Natural killer cell (primary cell): ENCODE data around the gene OVCH1. TPM values are rescaled to one million over a fixed set of nuclear protein-coding genes. Genes with fewer than 3 reads are reported as not detected.

Source experiments
- ATAC-seq, 3 donors: fragments of 150-1000 bp in 2 of 3; fragments of 200-7000 bp in 1 of 3; cut with Tn5 transposase; 1 replicate in 1 of 3; 2 replicates in 2 of 3; pipeline ENCODE4 v1.10.0; 2021; ENCODE audit warnings: mild to moderate bottlenecking in 2 of 3, moderate library complexity in 2 of 3
- DNase-seq, 2 donors: peaks; one replicate each; pipeline versions ENCODE4 v3.0.0 to v3.0.0-alpha.2; 2013 to 2021; ENCODE audit warnings: mixed read lengths in 1 of 2
- H3K27ac ChIP-seq: one replicate; pipeline ENCODE4 v1.5.1; 2013; ENCODE audit warnings: mild to moderate bottlenecking, low read length
- H3K27me3 ChIP-seq: one replicate; pipeline ENCODE4 v1.6.1; 2013; ENCODE audit warnings: low read length; ENCODE audit not compliant: control insufficient read depth, insufficient read depth
- H3K36me3 ChIP-seq: one replicate; pipeline ENCODE4 v1.6.1; 2013; ENCODE audit warnings: low read length; ENCODE audit not compliant: control insufficient read depth, insufficient read depth
- H3K4me1 ChIP-seq: one replicate; pipeline ENCODE4 v1.6.1; 2013; ENCODE audit warnings: low read length; ENCODE audit not compliant: control insufficient read depth, insufficient read depth
- H3K4me3 ChIP-seq: one replicate; pipeline ENCODE4 v1.5.1; 2013; ENCODE audit warnings: low read length
- H3K9me3 ChIP-seq: one replicate; pipeline ENCODE4 v1.6.1; 2013; ENCODE audit warnings: low read length; ENCODE audit not compliant: control insufficient read depth, insufficient read depth
- H3K27ac Mint-ChIP-seq, 2 donors: one replicate each; pipeline ENCODE4 v1.8.0; 2022; ENCODE audit warnings: mild to moderate bottlenecking in 2 of 2, mixed read lengths in 2 of 2, moderate library complexity in 1 of 2
- H3K27me3 Mint-ChIP-seq, 2 donors: one replicate each; pipeline ENCODE4 v1.8.0; 2022; ENCODE audit warnings: low read depth in 2 of 2, mixed read lengths in 2 of 2
- H3K36me3 Mint-ChIP-seq: one replicate; pipeline ENCODE4 v1.8.0; 2022; ENCODE audit warnings: mixed read lengths
- H3K4me1 Mint-ChIP-seq, 2 donors: one replicate each; pipeline ENCODE4 v1.8.0; 2022; ENCODE audit warnings: mixed read lengths in 2 of 2
- H3K4me3 Mint-ChIP-seq: one replicate; pipeline ENCODE4 v1.8.0; 2022; ENCODE audit warnings: mild to moderate bottlenecking, moderate library complexity, mixed read lengths
- H3K9me3 Mint-ChIP-seq, 2 donors: one replicate each; pipeline ENCODE4 v1.8.0; 2022; ENCODE audit warnings: mixed read lengths in 2 of 2
- CTCF ChIP-seq: fragments of 200-600 bp; IDR thresholded peaks from one replicate; pipeline ENCODE4 v1.8.0; 2022; ENCODE audit warnings: antibody characterized with exemption
- WGBS: methylation state at CpG from one replicate; pipeline ENCODE4 v1.1.7; 2013; ENCODE audit warnings: missing lambda C conversion rate; ENCODE audit not compliant: insufficient coverage; 5-methylcytosine and 5-hydroxymethylcytosine counted together
- intact Hi-C: fragments of 100-400 bp; cut with micrococcal nuclease; formaldehyde crosslinking; loops from one replicate; pipeline ENCODE4 v1.14.2; 2022
- total RNA-seq, 4 donors: library from RNA; stranded (reverse); fragments of 120-200 nt in 1 of 4; gene quantifications; one replicate each; pipeline versions ENCODE4 v1.2.3 to v1.2.4, GENCODE V29; 2013 to 2022

Gene OVCH1
- total RNA-seq, 3 donors from 2014 or later (not counting 1 experiment from before 2014, with no cell fraction given): not detected

DNA sequence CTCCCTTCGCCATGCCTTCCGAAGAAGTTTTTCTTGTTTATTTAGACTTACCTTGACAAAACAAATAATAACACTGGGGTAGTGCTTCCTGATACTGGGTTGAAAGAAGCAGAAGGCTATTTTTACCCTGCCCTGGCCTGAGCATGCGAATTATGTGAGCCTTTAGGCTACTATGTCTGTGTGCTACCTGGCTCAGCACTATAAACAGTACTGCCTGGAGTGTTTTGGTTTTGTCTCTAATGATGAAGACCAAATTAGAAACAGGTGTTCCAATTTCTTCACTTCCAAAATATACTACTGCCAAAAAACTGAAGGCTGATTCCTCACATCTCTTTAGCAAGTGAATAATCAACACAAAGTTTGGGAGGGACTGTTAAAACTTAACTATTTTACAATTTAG, 7.6 kb upstream of the OVCH1 start:
- Histone ChIP-seq H3K9me3 (no peaks in the 10 kb centered on the region), H3K27ac (no peak overlapping the region), H3K4me3 (no peak overlapping the region), H3K36me3 (no peaks in the 10 kb centered on the region), H3K4me1 (no peaks in the 10 kb centered on the region), H3K27me3 (no peaks in the 10 kb centered on the region)
- DNase-seq (no peak), ATAC-seq (no peak)
- WGBS: 83% methylated on average over 3 of the region's 3 CpGs
- no peak for TF ChIP-seq CTCF
- H3K27ac Mint-ChIP-seq: no peak overlapping the region
- intact Hi-C loops: no loop called here
- peaks cover 0 to 7% of the 10 kb centered on the region in 2 donors for H3K27me3 Mint-ChIP-seq
- H3K4me1 Mint-ChIP-seq: no peaks in the 10 kb centered on the region
- no peak overlapping the region for H3K4me3 Mint-ChIP-seq
- H3K36me3 Mint-ChIP-seq: no peaks in the 10 kb centered on the region
- H3K9me3 Mint-ChIP-seq: no peaks in the 10 kb centered on the region

DNA sequence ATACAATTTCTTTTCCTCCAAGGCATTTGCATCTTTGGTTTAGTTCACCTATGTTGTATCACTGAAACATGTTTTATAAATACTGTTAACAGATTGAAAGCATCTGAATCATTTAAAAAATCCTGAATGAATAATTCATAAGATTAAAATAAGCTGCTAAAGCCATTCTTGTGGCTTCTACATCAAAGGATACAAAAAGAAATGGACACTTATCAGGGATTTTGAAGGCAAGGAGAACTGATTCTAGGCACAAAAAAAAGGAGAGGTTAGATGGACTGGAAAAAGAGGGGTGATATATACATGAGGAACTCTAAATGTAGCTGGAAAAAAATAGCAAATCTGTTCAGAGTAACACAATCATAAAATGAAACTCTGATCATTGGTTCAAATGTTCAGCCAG, 5.8 kb upstream of the OVCH1 start:
- TF ChIP-seq CTCF: no peak
- Histone ChIP-seq H3K27ac (no peak overlapping the region), H3K9me3 (no peaks in the 10 kb centered on the region), H3K36me3 (no peaks in the 10 kb centered on the region), H3K27me3 (no peaks in the 10 kb centered on the region), H3K4me3 (no peak overlapping the region), H3K4me1 (no peaks in the 10 kb centered on the region)
- H3K27me3 Mint-ChIP-seq: peaks cover 0 to 9% of the 10 kb centered on the region in 2 donors
- no peak for ATAC-seq
- no peaks in the 10 kb centered on the region for H3K4me1 Mint-ChIP-seq
- no peaks in the 10 kb centered on the region for H3K36me3 Mint-ChIP-seq
- DNase-seq: no peak
- no peak overlapping the region for H3K27ac Mint-ChIP-seq
- intact Hi-C loops: no loop called here
- H3K4me3 Mint-ChIP-seq: no peak overlapping the region
- H3K9me3 Mint-ChIP-seq: no peaks in the 10 kb centered on the region

DNA sequence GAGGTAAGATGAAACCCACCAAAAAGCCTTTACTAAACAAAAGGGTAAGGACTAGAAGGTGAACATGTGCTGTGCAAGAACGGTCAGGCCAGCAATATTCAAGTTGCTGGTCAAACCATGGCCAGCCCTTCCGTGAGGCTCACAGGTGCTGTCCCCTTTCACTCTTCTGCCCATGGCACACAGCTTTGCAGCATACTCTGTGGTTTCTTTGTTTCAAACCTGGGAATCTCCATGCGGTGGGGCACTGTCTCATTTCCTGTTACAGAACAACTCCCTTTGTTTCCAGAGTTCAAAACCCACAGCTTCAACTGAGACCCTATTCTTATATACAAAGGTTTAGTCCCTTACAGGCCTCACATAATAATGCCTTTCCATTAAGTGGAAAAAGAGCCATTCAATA, 1.7 kb upstream of the OVCH1 start:
- Mint-ChIP-seq H3K27me3 (peaks cover 2 to 4% of the 10 kb centered on the region in 2 donors), H3K27ac (no peak overlapping the region), H3K4me1 (no peaks in the 10 kb centered on the region), H3K36me3 (no peaks in the 10 kb centered on the region), H3K4me3 (no peak overlapping the region), H3K9me3 (no peaks in the 10 kb centered on the region)
- TF ChIP-seq CTCF: no peak
- Histone ChIP-seq H3K27me3 (no peaks in the 10 kb centered on the region), H3K4me3 (no peak overlapping the region), H3K27ac (no peak overlapping the region), H3K4me1 (no peaks in the 10 kb centered on the region), H3K9me3 (no peaks in the 10 kb centered on the region), H3K36me3 (no peaks in the 10 kb centered on the region)
- WGBS: 84% methylated on average over 3 of the region's 3 CpGs
- ATAC-seq (no peak), DNase-seq (no peak)
- intact Hi-C loops: no loop called here

GRCh38 chr12:29492891-29493290, 4.6 kb downstream of the OVCH1 start:
- WGBS: no CpG with 5 or more reads among the region's 6 CpGs
- no peaks in the 10 kb centered on the region for H3K36me3 ChIP-seq
- no peak for TF ChIP-seq CTCF
- intact Hi-C loops: no loop called here
- no peak overlapping the region for H3K4me3 ChIP-seq
- Mint-ChIP-seq H3K27me3 (peaks cover 12 to 26% of the 10 kb centered on the region in 2 donors), H3K36me3 (no peaks in the 10 kb centered on the region), H3K4me3 (no peak overlapping the region), H3K27ac (no peak overlapping the region), H3K9me3 (no peaks in the 10 kb centered on the region), H3K4me1 (no peaks in the 10 kb centered on the region)
- no peaks in the 10 kb centered on the region for H3K9me3 ChIP-seq
- no peak for DNase-seq
- H3K4me1 ChIP-seq: no peaks in the 10 kb centered on the region
- H3K27me3 ChIP-seq: no peaks in the 10 kb centered on the region
- ATAC-seq: no peak
- H3K27ac ChIP-seq: no peak overlapping the region
